Activated CD4-positive, alpha-beta T cell treated with anti-CD3 and anti-CD28 coated beads for 1 hour (primary cell): Measurements from ENCODE around the gene KRTDAP.
"Not testable (repeated sequence)": the region's sequence is repeated elsewhere in the genome, so short reads cannot be mapped to it uniquely, and the experiment has no call there.

ENCODE experiments used
- DNase-seq: peaks from one replicate; pipeline ENCODE4 v3.0.0-alpha.2; 2020

The KRTDAP gene

DNA sequence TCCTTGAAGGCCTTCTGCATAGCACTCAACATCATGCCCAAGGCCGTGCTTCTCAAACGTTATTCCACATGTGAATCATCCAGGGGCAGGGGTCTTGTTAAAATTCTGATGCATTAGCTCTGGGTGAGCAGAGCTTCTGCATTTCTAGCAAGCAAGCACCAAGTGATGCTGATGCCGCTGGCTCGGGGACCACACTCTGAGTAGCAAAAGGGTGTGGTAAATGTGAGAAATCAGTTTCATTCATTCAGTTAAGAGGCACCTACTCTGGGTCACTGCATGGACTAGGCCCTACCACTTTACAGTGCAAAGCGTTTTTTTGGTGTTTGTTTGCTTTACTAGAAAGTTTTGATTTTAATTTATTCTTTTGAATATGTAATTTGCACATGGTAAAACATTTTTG lies 7.2 kb downstream of the KRTDAP start:
- no peak for DNase-seq

DNA sequence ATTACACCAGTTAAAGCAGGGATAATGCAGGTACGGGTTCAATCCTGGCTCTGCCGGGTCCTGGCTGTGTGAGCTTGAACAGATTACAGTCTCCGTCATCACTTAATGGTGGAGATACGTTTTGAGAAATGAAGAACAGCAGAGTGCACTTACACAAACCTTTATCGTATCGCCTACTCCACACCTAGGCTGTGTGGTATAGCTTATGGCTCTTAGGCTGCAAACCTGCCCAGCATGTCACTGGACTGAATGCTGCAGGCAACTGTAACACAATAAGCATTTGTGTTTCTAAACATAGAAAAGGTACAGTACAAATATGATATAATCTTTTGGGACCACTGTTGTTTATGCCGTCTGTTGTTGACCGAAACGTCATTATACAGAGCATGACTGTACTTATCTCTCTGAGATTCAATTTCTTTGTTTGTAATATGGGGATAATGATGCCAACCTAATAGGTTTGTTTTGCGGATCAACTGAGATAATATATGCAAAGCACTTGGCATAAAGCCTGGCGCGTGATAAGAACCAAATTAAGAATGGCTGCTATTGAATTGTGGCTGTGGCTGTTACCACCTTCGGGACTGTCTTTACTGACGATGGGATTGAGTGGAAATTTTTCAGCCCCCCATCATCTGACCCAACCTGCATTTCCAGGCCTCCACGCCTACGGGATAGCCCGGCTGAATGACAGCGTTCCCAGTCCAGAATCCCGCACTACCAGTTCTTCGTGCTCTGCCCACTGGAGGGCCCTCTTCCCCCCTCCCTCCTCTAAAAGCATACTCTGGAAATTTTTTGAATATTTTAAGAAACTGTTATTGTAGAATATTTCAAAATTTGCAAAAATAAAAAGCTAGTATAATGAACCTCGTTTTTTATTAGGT lies 11.2 kb downstream of the KRTDAP start:
- no peak for DNase-seq

- no peak for DNase-seq
Observed at GRCh38 chr19:35476149-35476548, 14.1 kb downstream of the KRTDAP start.

DNA sequence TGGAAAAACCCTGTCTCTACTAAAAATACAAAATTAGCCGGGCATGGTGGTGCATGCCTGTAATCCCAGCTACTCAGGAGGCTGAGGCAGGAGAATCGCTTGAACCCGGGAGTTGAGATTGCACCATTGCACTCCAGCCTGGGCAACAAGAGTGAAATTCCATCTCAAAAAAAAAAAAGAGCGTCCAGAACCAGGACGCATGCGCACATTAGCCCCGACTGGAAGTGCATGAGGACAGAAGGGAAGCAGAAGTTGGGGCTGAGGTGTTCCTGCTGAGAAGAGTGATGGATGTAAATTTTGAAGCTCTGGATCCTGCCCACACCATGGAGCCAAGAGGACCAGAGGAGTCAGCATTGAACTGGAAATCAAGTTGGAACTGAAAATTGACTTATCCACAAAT lies 15.7 kb downstream of the KRTDAP start:
- DNase-seq, result not testable (repeated sequence)

DNA sequence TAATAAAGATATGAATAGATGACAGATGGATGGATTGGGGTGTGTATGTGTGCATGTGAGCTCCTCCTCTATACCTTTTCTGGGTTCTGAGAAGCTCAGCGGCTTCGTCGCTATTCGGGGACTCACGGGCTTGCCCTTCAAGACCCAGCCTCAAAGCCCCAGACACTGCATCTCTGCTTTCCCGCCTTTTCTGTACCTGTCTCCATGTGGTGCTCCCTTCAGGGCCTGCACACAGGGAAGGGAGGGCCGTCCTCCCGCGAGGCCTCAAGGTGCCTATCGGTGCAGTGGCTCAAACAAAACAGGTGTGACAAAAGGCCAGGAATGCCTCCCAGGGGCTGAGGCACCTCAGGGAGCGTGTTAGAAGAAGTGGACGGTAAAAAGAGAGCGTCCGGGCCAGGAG lies 16.2 kb downstream of the KRTDAP start:
- DNase-seq, result no peak

DNA sequence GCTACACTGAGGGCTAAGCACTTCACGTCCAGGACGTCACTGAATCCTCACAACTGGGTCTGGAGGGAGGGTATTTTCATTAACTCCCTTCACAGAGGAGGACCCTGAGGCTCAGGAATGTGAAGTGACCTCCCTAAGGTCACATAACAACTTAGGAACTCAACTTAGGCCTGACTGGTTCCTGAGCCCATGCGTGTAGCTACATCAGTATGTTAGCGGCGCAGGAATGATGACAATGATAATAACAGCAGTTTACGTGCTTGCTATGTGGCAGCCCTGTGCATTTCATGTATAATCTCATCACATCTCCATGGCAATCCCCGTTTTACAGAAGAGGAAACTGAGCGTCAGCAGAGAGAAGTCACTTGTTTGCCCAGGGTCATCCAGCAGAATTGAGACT lies 18.3 kb downstream of the KRTDAP start:
- DNase-seq, result no peak

DNA sequence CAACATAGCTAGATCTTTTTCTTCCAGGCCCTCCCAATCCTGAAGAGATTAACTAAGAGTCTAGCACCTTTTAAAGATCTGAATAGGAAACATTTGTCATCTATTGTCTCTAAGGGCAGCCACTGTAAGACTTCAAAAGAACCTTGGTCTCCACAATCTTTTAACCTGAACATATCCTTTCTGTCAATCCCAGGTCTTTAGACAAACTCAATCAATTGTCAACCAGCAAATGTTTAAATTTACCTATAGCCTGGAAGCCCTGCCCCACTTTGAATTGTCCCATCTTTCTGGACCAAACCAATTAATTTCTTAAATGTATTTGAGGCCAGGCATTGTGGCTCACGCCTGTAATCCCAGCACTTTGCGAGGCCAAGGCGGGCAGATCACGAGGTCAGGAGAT lies 19.2 kb downstream of the KRTDAP start:
- not testable (repeated sequence) for DNase-seq

GRCh38 chr19:35470128-35470527 lies 20.1 kb downstream of the KRTDAP start:
- no peak for DNase-seq

- DNase-seq, result peak; percentile 48
Observed at GRCh38 chr19:35468637-35469036, 21.6 kb downstream of the KRTDAP start.

- no peak for DNase-seq
Observed at GRCh38 chr19:35466259-35466658, 24.0 kb downstream of the KRTDAP start.

DNA sequence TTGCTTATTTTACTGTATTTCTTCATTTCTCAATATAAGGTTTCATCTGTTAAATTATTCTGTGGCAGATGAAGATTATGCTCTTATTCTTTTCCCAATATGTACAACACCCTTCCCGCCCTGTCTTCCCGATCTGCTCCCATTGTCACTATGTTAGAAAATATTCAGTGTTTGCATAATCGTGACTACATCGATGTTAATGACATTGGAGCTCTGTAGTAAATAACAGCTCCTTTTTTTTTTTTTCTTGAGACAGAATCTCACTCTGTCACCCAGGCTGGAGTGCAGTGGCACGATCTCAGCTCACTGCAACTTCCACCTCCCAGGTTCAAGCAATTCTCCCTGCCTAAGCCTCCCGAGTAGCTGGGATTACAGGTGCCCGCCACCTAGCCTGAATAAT lies 27.3 kb downstream of the KRTDAP start:
- DNase-seq, result not testable (repeated sequence)

DNA sequence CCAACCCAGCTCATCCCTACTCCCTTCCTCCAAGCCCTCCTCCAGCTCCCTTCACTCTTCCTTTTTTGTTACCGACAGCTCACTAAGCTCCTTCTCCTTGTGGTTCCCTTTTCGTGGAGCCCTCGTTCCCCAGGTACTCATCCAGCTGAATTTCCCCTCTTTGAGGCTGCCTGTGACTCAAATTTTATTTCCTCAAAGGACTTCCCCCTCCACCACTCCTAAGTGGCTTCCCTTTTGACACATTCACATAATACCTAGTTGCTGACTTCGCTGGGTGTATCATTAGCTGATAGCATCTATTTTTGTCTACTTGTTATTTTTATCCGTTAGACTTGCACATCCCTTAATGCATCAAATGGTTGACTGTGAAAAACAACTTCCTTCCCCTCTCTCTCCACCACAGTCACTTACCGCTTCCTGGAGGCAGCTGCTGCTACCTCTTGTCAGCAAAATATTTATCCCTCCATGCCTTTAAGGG lies 27.7 kb downstream of the KRTDAP start:
- DNase-seq, result peak; percentile 12

- not testable (repeated sequence) for DNase-seq
Observed at GRCh38 chr19:35461788-35462187, 28.5 kb downstream of the KRTDAP start.

- DNase-seq, result no peak
Observed at GRCh38 chr19:35461060-35461459, 29.2 kb downstream of the KRTDAP start.

DNA sequence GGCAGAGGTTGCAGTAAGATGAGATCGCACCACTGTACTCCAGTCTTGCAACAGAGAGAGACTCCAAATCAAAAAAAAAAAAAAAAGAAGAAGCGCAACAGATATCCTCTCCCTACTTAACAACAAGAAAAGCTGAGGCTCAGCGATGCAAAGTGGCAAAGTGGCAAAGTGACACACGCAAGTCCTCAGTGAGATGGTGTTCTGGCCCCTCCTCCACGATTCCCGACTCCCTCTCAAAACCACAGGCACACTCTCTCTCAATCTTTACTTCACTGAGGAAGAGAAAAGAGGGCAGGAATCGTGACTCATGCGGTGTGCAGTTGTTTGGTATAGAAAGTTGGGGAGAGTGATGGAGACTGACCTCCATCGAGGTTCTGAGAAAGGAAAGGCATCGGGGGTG lies 29.7 kb downstream of the KRTDAP start:
- DNase-seq, result no peak

DNA sequence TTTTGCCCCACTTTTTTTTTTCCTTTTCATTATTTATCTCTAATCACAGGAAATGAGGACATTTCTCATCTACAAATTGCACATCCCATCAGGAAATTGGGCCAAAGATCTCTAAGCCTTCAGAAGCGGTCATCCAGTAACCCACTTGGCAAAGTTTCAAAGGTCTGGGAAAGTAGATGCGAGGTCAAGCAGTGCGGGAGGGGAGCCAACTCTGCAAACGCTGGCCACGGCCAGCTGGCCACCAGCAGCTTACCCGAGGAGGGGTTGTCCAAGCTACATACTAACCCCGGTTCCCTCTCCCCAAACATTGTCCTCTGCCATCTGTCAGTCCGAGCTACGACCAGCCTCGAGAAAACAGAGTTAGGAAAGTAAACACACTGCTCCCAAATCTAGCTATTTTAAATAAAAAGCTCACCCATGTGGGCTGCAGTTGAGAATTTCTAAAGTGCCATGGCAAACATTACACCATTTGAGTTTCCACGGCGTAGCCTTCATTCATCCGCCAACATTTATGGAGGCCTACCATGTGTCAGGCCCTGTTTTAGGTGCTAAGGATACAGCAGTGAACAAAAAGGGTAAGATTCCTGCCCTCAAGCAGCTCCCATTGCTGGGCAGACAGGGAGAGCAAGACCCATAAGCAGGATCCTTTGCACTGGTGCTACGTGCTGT lies 30.7 kb downstream of the KRTDAP start:
- no peak for DNase-seq

DNA sequence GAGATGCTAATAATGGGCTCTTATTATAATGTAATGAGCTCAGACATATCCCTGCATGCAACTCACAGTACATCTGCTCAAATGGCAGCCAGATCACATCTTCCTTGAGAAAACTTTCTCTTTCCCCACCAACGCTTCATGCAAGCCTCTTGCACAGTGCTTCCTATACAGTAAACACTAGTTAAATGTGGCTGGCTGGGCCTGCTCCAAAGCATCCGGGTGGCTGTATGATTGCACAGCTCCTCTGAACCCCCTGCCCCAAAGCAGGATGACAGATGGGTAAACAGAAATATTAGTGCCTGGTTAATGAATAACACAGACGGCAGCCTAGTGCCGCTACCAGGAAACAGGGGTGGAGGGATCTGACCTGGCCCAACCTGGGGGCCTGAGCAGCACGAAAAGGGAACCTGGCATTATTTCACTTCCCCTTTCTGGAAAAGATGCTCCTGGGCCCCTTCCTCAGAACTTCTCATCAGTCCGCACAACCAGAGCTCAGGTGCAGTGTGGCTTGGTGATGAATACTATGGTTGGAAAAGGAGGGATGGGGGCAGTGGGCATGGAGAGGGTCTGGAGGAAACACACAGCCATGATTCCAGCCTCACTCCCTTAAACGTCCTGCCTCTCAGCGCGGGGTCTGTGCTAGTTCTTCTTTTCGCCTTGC lies 31.4 kb downstream of the KRTDAP start:
- DNase-seq, result no peak

DNA sequence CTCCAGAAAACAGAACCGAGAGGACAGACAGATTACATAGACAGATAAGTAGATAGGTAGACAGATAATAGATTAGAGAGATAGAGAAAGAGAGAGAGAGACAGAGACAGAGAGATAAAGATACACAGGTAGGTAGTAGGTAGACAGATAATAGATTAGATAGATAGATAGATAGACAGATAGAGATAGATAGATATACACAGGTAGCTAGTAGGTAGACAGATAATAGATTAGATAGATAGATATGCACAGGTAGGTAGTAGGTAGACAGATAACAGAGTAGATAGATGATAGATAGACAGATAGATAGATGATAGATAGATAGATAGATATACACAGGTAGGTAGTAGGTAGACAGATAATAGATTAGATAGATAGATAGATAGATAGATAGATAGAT lies 32.1 kb downstream of the KRTDAP start:
- no peak for DNase-seq

GRCh38 chr19:35457173-35457572 lies 33.1 kb downstream of the KRTDAP start:
- DNase-seq, result no peak

DNA sequence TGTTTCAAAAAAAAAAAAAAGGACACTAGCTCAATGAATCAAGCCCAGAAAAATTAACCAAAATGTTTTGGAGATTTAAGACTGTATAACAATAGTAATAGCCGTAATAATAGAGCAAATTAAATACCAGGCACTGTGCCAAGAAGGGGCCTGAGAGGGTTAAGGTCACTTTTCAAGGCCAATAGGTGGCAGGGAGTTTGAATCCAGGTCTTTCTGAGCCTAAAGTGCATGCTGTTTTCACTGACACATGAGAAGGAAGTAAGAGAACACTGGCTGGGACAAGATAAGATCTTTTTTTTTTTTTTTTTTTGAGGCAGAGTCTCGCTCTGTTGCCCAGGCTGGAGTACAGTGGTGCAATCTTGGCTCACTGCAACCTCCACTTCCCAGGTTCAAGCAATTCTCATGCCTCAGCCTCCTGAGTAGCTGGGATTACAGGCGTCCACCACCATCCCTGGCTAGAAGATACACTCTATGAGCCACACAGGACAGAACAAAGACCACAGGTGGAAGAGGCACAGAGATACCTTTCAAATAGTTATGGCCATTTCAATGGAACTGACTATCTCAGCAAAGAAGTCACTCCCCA lies 34.6 kb downstream of the KRTDAP start:
- no peak for DNase-seq

- DNase-seq, result no peak
Observed at GRCh38 chr19:35454663-35455062, 35.6 kb downstream of the KRTDAP start.

GRCh38 chr19:35451338-35452096 lies 38.7 kb downstream of the KRTDAP start:
- no peak for DNase-seq
